ENCODE data around the gene PRKCQ. TPM values are rescaled to one million over a fixed set of nuclear protein-coding genes. Genes with fewer than 3 reads are reported as not detected.

The PRKCQ gene
- polyA plus RNA-seq, 1 donor (not counting 4 experiments of a cell fraction or from before 2014, with no cell fraction given) = 7.5 TPM

- Histone ChIP-seq H3K9ac (ENCODE audit: control insufficient read depth, extremely low read depth, insufficient read depth, low read length) (no peak overlapping the region), H3K27me3 (ENCODE audit: control insufficient read depth, extremely low read depth, insufficient read depth, low read length) (no peaks in the 10 kb centered on the region), H3K4me3 (ENCODE audit: control insufficient read depth in 2 of 3, extremely low read depth in 1 of 3, insufficient read depth in 2 of 3, low read depth in 1 of 3, low read length in 3 of 3) (no peak overlapping the region), H3K9me1 (ENCODE audit: control insufficient read depth, extremely low read depth, insufficient read depth, low read length) (no peaks in the 10 kb centered on the region), H3K4me1 (ENCODE audit: control insufficient read depth, extremely low read depth, insufficient read depth, low read length) (no peaks in the 10 kb centered on the region), H4K20me1 (ENCODE audit: control insufficient read depth, extremely low read depth, insufficient read depth, low read length) (no peaks in the 10 kb centered on the region), H3K4me2 (ENCODE audit: control insufficient read depth, extremely low read depth, insufficient read depth, low read depth, low read length) (no peak overlapping the region), H2AFZ (ENCODE audit: control insufficient read depth, low read length) (no peak overlapping the region), H3K9me3 (ENCODE audit: control insufficient read depth, low read depth, low read length) (no peaks in the 10 kb centered on the region), H3K36me3 (ENCODE audit: control insufficient read depth in 2 of 2, extremely low read depth in 1 of 2, insufficient read depth in 2 of 2, low read length in 2 of 2) (peaks cover 0 to 8% of the 10 kb centered on the region in 2 experiments), H3K27ac (ENCODE audit: control insufficient read depth, insufficient read depth, low read length) (no peak overlapping the region), H3K79me2 (ENCODE audit: control insufficient read depth, insufficient read depth, low read length) (no peaks in the 10 kb centered on the region)
- FAIRE-seq = no peak
- dilution Hi-C loops (cut with MboI; ENCODE audit: extremely low pct_ligation_motif_present, low sequenced_read_pairs) = no loop called here
- no peak for TF ChIP-seq EZH2 (IDR thresholded peaks at IDR 0.05; ENCODE audit: low read length)
- no peak for TF ChIP-seq CTCF (optimal IDR thresholded peaks at IDR 0.05 in 1 of 3, IDR thresholded peaks at IDR 0.05 in 1 of 3, conservative IDR thresholded peaks at IDR 0.05 in 1 of 3; ENCODE audit: extremely low read depth in 1 of 3, insufficient read depth in 2 of 3, low read length in 3 of 3)
- no peak for DNase-seq (ENCODE audit: low read depth, low spot score)
These were observed 68.7 kb downstream of the PRKCQ start for GRCh38 chr10:6511347-6511746.

- H4K20me1 ChIP-seq (ENCODE audit: control insufficient read depth, extremely low read depth, insufficient read depth, low read length) = no peaks in the 10 kb centered on the region
- H3K4me3 ChIP-seq (ENCODE audit: control insufficient read depth in 2 of 3, extremely low read depth in 1 of 3, insufficient read depth in 2 of 3, low read depth in 1 of 3, low read length in 3 of 3) = no peak overlapping the region
- no peak overlapping the region for H3K4me2 ChIP-seq (ENCODE audit: control insufficient read depth, extremely low read depth, insufficient read depth, low read depth, low read length)
- no peak overlapping the region for H3K9ac ChIP-seq (ENCODE audit: control insufficient read depth, extremely low read depth, insufficient read depth, low read length)
- no peak overlapping the region for H3K27ac ChIP-seq (ENCODE audit: control insufficient read depth, insufficient read depth, low read length)
- DNase-seq (ENCODE audit: low read depth, low spot score) (no peak), FAIRE-seq (no peak)
- no peaks in the 10 kb centered on the region for H3K9me3 ChIP-seq (ENCODE audit: control insufficient read depth, low read depth, low read length)
- dilution Hi-C loops (cut with MboI; ENCODE audit: extremely low pct_ligation_motif_present, low sequenced_read_pairs) = no loop called here
- TF ChIP-seq EZH2 (IDR thresholded peaks at IDR 0.05; ENCODE audit: low read length) (no peak), CTCF (optimal IDR thresholded peaks at IDR 0.05 in 1 of 3, IDR thresholded peaks at IDR 0.05 in 1 of 3, conservative IDR thresholded peaks at IDR 0.05 in 1 of 3; ENCODE audit: extremely low read depth in 1 of 3, insufficient read depth in 2 of 3, low read length in 3 of 3) (no peak)
- H2AFZ ChIP-seq (ENCODE audit: control insufficient read depth, low read length) = no peak overlapping the region
- H3K36me3 ChIP-seq (ENCODE audit: control insufficient read depth in 2 of 2, extremely low read depth in 1 of 2, insufficient read depth in 2 of 2, low read length in 2 of 2) = peaks cover 0 to 8% of the 10 kb centered on the region in 2 experiments
- no peaks in the 10 kb centered on the region for H3K9me1 ChIP-seq (ENCODE audit: control insufficient read depth, extremely low read depth, insufficient read depth, low read length)
- H3K79me2 ChIP-seq (ENCODE audit: control insufficient read depth, insufficient read depth, low read length) = no peaks in the 10 kb centered on the region
- peaks cover 16% of the 10 kb centered on the region for H3K4me1 ChIP-seq (ENCODE audit: control insufficient read depth, extremely low read depth, insufficient read depth, low read length)
- no peaks in the 10 kb centered on the region for H3K27me3 ChIP-seq (ENCODE audit: control insufficient read depth, extremely low read depth, insufficient read depth, low read length)
These were observed 72.8 kb downstream of the PRKCQ start for GRCh38 chr10:6507311-6507710.

Measured in keratinocyte (primary cell).